ENCODE data around the gene TRMU. TPM values are rescaled to one million over a fixed set of nuclear protein-coding genes. Genes with fewer than 3 reads are reported as not detected.

TRMU gene
- total and polyA plus RNA-seq, 4 experiments from 2014 or later, result 14.5 to 93.0 (median 48.6) TPM

DNA sequence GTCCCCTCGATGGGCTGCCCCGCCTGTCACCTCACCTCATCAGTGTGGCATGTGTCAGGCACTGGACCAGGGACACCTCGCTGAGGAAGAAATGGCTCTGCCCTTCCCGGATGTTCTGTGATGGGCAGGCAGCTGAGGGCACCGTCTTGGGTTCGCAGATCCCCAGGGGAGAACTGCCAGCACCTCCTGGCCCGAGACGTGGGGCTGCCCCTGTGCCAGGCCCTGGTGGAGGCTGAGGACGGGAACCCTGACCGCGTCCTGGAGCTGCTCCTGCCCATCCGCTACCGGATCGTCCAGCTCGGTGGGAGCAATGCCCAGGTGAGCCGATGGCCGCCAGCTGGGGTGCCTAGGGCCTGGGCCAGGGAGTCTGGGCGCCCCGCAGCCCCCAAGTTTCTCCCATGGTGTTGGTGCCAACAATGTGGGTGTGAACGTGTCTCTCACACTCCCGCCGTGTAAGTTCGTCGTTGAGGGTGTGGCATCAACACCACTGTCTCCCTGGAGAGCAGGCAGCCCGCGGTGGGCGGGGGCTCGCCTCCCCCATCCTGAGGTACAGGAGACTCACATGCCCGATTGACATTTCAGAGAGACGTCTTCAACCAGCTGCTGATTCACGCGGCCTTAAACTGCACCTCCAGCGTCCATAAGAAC, 46.1 kb upstream of the TRMU start:
- peaks cover 7 to 8% of the 10 kb centered on the region in 2 donors for H3K36me3 Mint-ChIP-seq
- peaks cover 6 to 17% (median 11%) of the 10 kb centered on the region in 4 donors for H3K4me1 Mint-ChIP-seq
- no peak overlapping the region for H3K27ac ChIP-seq (ENCODE audit: low read depth, low read length)
- ChIA-PET POLR2A (ENCODE audit: partially characterized antibody) (interaction anchor here (1.6 kb wide), 1 partner anchor 39 kb away, joined by 4 read pairs; the partner anchor contains the start of gene CDPF1), CTCF (ENCODE audit: partially characterized antibody) (no interaction called here)
- no peaks in the 10 kb centered on the region for H3K9me3 ChIP-seq (ENCODE audit: control insufficient read depth in 1 of 2, low read length in 2 of 2)
- H3K4me1 ChIP-seq (ENCODE audit: insufficient read depth, low read length), result peaks cover 16% of the 10 kb centered on the region
- H3K27me3 Mint-ChIP-seq, result no peaks in the 10 kb centered on the region
- H3K27me3 ChIP-seq (ENCODE audit: insufficient read depth, low read length), result no peaks in the 10 kb centered on the region
- intact Hi-C loops (cut with micrococcal nuclease), result no loop called here
- H3K4me3 Mint-ChIP-seq, result peak overlapping the region in 1 of 8 donors; percentile 17
- DNase-seq, result no peak
- H3K9me3 Mint-ChIP-seq, result peaks cover 0 to 2% (median 0%) of the 10 kb centered on the region in 8 donors
- H3K36me3 ChIP-seq (ENCODE audit: insufficient read depth, low read length), result no peaks in the 10 kb centered on the region
- H3K27ac Mint-ChIP-seq, result no peak overlapping the region
- H3K4me3 ChIP-seq (ENCODE audit: low read length in 2 of 2), result no peak overlapping the region

DNA sequence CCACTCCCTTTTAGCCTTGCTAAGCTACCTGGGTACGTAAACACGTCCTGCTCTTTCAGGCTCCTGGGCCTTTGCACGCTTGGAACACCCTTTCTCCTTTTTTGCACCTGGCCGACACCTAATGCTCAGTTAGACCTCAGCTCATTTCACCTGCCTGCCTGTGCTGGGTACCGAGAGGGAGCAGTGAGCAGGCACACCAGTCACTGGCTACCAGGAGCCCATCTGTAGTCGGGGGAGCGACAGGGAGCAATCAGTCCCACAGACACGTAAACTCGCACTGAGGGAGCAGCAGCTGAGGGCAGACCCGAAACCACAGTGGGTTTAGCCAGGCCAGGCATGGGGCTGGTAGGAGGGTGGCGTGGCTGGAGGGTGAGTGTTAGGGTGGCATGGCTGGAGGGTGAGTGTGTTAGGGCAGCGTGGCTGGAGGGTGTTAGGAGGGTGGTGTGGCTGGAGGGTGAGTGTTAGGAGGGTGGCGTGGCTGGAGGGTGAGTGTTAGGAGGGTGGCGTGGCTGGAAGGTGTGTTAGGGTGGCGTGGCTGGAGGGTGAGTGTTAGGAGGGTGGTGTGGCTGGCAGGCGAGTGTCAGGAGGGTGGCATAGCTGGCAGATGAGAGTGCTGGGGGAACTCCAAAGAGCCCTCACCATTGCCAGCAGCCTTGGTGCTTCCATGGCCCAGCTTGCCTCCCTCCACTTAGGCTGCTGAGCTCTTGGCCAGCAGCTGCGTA, 45.2 kb upstream of the TRMU start:
- Histone ChIP-seq H3K9me3 (ENCODE audit: control insufficient read depth in 1 of 2, low read length in 2 of 2) (no peaks in the 10 kb centered on the region), H3K4me1 (ENCODE audit: insufficient read depth, low read length) (peaks cover 16% of the 10 kb centered on the region), H3K27me3 (ENCODE audit: insufficient read depth, low read length) (no peaks in the 10 kb centered on the region), H3K4me3 (ENCODE audit: low read length in 2 of 2) (no peak overlapping the region), H3K36me3 (ENCODE audit: insufficient read depth, low read length) (no peaks in the 10 kb centered on the region), H3K27ac (ENCODE audit: low read depth, low read length) (no peak overlapping the region)
- POLR2A ChIA-PET (ENCODE audit: partially characterized antibody), result interaction anchor here (1.6 kb wide), 1 partner anchor 40 kb away, joined by 4 read pairs; the partner anchor contains the start of gene CDPF1
- intact Hi-C loops (cut with micrococcal nuclease), result no loop called here
- peaks cover 7 to 23% (median 14%) of the 10 kb centered on the region in 4 donors for H3K4me1 Mint-ChIP-seq
- peak overlapping the region in 1 of 8 donors; percentile 39 for H3K4me3 Mint-ChIP-seq
- H3K27me3 Mint-ChIP-seq, result no peaks in the 10 kb centered on the region
- DNase-seq, result no peak
- peaks cover 6 to 10% of the 10 kb centered on the region in 2 donors for H3K36me3 Mint-ChIP-seq
- H3K27ac Mint-ChIP-seq, result peak overlapping the region in 3 of 7 donors; percentile 35 to 64 (median 48)
- peaks cover 0 to 2% (median 0%) of the 10 kb centered on the region in 8 donors for H3K9me3 Mint-ChIP-seq
- CTCF ChIA-PET (ENCODE audit: partially characterized antibody), result interaction anchor here (0.6 kb wide), 1 partner anchor 137 kb away, joined by 3 read pairs; no protein-coding TSS in a partner anchor

DNA sequence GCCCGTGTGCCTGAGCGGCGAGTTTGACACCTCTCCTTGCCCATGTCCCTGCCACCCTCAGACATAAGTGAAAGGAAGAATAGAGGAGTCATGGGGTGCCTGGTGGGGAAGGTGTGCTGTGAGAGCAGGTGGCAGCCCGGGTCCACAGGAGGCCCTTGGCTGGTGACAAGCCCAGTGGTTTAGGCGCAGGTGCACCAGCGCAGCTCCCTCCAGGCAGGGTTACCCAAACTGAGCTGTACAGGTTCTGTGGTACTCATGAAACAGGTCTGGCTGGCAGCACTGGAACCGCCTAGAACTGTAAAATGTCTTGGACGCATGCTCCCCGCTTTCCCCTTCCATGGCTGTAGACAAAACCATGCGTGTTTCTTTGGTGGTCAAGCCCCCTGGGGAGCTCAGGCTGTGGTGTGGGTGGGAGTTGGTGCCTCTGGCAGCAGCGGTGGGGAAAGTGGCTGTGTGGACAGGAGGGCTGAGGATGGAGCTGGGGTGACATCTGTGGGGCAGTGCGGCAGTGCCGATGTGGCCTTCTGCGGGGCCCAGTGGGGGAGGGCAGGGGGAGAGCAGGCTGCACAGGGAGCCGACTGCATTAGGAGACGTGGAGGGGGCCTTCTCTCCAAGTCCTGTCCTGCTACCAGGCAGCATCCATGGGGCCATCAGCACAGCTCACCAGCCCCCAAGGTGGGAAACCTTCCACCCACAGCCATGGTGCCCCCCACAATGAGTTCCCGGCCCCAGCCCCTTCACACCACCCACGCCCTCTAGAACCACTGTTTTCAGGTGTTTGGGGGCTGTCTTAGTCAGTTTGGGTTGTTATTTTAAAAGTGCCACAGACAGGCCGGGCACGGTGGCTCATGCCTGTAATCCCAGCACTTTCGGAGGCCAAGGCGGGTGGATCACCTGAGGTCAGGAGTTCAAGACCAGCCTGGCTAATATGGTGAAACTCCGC, 44.4 kb upstream of the TRMU start:
- peaks cover 12 to 31% (median 19%) of the 10 kb centered on the region in 4 donors for H3K4me1 Mint-ChIP-seq
- CTCF ChIA-PET (ENCODE audit: partially characterized antibody), result interaction anchor here (0.6 kb wide), 1 partner anchor 138 kb away, joined by 3 read pairs; no protein-coding TSS in a partner anchor

DNA sequence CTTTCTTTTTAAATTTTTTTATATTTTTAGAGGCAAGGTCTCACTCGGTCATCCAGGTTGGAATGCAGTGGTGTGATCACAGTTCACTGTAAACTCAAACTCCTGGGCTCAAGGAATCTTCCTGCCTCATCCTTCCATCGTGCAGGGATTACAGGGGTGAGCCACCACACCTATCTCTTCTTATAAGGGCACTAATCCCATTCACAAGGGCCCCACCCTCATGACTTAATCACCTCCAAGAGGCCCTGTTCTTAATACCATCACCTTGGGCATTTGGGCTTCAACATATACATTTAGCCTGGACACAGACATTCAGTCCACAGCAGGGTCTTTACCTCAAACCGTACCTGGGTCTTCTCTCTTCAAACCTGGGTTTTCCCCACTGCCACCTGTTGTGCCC, 43.3 kb upstream of the TRMU start:
- H3K9me3 Mint-ChIP-seq, result peaks cover 0 to 2% (median 0%) of the 10 kb centered on the region in 8 donors
- no peak overlapping the region for H3K4me3 ChIP-seq (ENCODE audit: low read length in 2 of 2)
- intact Hi-C loops (cut with micrococcal nuclease), result no loop called here
- no peaks in the 10 kb centered on the region for H3K36me3 ChIP-seq (ENCODE audit: insufficient read depth, low read length)
- ChIA-PET POLR2A (ENCODE audit: partially characterized antibody) (no interaction called here), CTCF (ENCODE audit: partially characterized antibody) (no interaction called here)
- H3K27ac ChIP-seq (ENCODE audit: low read depth, low read length), result no peak overlapping the region
- peaks cover 6 to 12% of the 10 kb centered on the region in 2 donors for H3K36me3 Mint-ChIP-seq
- DNase-seq, result no peak
- peaks cover 29% of the 10 kb centered on the region for H3K4me1 ChIP-seq (ENCODE audit: insufficient read depth, low read length)
- H3K4me1 Mint-ChIP-seq, result peaks cover 16 to 37% (median 25%) of the 10 kb centered on the region in 4 donors
- H3K9me3 ChIP-seq (ENCODE audit: control insufficient read depth in 1 of 2, low read length in 2 of 2), result no peaks in the 10 kb centered on the region
- no peaks in the 10 kb centered on the region for H3K27me3 ChIP-seq (ENCODE audit: insufficient read depth, low read length)
- no peaks in the 10 kb centered on the region for H3K27me3 Mint-ChIP-seq
- H3K4me3 Mint-ChIP-seq, result no peak overlapping the region
- peak overlapping the region in 2 of 7 donors; percentile 41 to 91 for H3K27ac Mint-ChIP-seq

More for the DNA sequence above, 44.4 kb upstream of the TRMU start:
- peaks cover 0 to 2% (median 0%) of the 10 kb centered on the region in 8 donors for H3K9me3 Mint-ChIP-seq
- no peak for DNase-seq
- Histone ChIP-seq H3K27me3 (ENCODE audit: insufficient read depth, low read length) (no peaks in the 10 kb centered on the region), H3K27ac (ENCODE audit: low read depth, low read length) (no peak overlapping the region), H3K4me1 (ENCODE audit: insufficient read depth, low read length) (peaks cover 24% of the 10 kb centered on the region), H3K36me3 (ENCODE audit: insufficient read depth, low read length) (no peaks in the 10 kb centered on the region), H3K9me3 (ENCODE audit: control insufficient read depth in 1 of 2, low read length in 2 of 2) (no peaks in the 10 kb centered on the region), H3K4me3 (ENCODE audit: low read length in 2 of 2) (no peak overlapping the region)
- H3K36me3 Mint-ChIP-seq, result peaks cover 6 to 8% of the 10 kb centered on the region in 2 donors
- H3K4me3 Mint-ChIP-seq, result no peak overlapping the region
- intact Hi-C loops (cut with micrococcal nuclease), result no loop called here
- peak overlapping the region in 1 of 7 donors; percentile 48 for H3K27ac Mint-ChIP-seq
- POLR2A ChIA-PET (ENCODE audit: partially characterized antibody), result no interaction called here
- no peaks in the 10 kb centered on the region for H3K27me3 Mint-ChIP-seq

DNA sequence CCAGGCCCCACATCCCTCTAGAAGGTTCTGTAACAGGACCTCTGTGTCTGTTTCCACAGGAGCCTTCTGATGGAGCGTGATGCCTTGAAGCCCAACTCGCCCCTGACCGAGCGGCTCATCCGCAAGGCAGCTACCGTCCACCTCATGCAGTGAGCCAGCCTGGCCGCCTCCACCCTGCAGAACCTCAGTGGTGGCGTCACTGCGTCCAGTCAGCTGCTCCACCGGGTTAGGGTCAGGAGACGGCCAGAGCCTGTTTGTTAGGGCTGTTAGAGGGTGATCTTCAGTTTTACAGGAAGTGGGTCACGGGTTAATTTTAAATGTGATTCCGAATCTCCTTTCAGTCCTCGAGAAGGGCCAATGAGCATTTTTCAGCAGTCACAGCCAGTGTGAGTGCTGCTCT, 42.8 kb upstream of the TRMU start:
- Histone ChIP-seq H3K4me3 (ENCODE audit: low read length in 2 of 2) (no peak overlapping the region), H3K36me3 (ENCODE audit: insufficient read depth, low read length) (no peaks in the 10 kb centered on the region), H3K4me1 (ENCODE audit: insufficient read depth, low read length) (peaks cover 31% of the 10 kb centered on the region), H3K9me3 (ENCODE audit: control insufficient read depth in 1 of 2, low read length in 2 of 2) (no peaks in the 10 kb centered on the region), H3K27me3 (ENCODE audit: insufficient read depth, low read length) (no peaks in the 10 kb centered on the region), H3K27ac (ENCODE audit: low read depth, low read length) (no peak overlapping the region)
- Mint-ChIP-seq H3K9me3 (peaks cover 0 to 2% (median 0%) of the 10 kb centered on the region in 8 donors), H3K4me3 (no peak overlapping the region), H3K27me3 (no peaks in the 10 kb centered on the region), H3K4me1 (peaks cover 15 to 37% (median 25%) of the 10 kb centered on the region in 4 donors), H3K27ac (peak overlapping the region in 1 of 7 donors; percentile 91), H3K36me3 (peaks cover 6 to 10% of the 10 kb centered on the region in 2 donors)
- ChIA-PET CTCF (ENCODE audit: partially characterized antibody) (no interaction called here), POLR2A (ENCODE audit: partially characterized antibody) (no interaction called here)
- no peak for DNase-seq
- intact Hi-C loops (cut with micrococcal nuclease), result no loop called here

DNA sequence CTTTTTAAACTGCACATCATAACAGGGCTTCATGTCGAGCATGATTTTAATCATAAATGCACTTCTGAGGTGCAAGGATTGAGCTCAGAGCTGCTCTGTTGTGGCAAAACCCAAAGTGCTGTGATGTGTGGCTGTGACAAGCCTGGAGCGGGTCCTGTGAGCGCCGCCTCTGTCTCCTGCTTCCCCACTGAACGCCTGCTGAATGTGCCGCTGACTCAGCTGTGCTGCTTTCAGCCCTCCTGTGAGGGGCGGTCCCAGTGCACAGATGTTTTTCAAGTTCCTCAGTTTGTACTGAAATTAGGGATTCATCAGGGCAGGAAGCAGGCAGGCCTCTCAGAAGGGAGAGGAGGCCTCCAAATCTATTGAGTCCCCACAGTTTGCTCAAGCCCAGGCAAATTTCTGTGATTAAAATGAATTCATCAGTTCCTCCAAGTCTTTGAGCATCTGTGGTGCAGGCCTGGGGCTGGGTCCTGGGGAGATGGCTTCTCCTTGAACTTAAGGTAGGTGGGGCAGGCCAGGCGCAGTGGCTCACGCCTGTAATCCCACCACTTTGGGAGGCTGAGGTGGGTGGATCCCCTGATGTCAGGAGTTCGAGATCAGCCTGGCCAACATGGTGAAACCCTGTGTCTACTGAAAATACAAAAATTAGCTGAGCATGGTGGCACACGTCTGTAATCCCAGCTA, 41.8 kb upstream of the TRMU start:
- DNase-seq, result no peak
- Mint-ChIP-seq H3K4me1 (peaks cover 14 to 27% (median 19%) of the 10 kb centered on the region in 4 donors), H3K4me3 (no peak overlapping the region), H3K36me3 (peaks cover 6 to 10% of the 10 kb centered on the region in 2 donors), H3K27ac (peak overlapping the region in 4 of 7 donors; percentile 13 to 68 (median 42)), H3K9me3 (peaks cover 0 to 2% (median 0%) of the 10 kb centered on the region in 8 donors), H3K27me3 (no peaks in the 10 kb centered on the region)
- Histone ChIP-seq H3K27me3 (ENCODE audit: insufficient read depth, low read length) (no peaks in the 10 kb centered on the region), H3K36me3 (ENCODE audit: insufficient read depth, low read length) (no peaks in the 10 kb centered on the region), H3K27ac (ENCODE audit: low read depth, low read length) (no peak overlapping the region), H3K4me1 (ENCODE audit: insufficient read depth, low read length) (peaks cover 21% of the 10 kb centered on the region), H3K9me3 (ENCODE audit: control insufficient read depth in 1 of 2, low read length in 2 of 2) (no peaks in the 10 kb centered on the region), H3K4me3 (ENCODE audit: low read length in 2 of 2) (no peak overlapping the region)
- POLR2A ChIA-PET (ENCODE audit: partially characterized antibody), result no interaction called here
- CTCF ChIA-PET (ENCODE audit: partially characterized antibody), result interaction anchor here (0.7 kb wide), 1 partner anchor 159 kb away, joined by 3 read pairs; no protein-coding TSS in a partner anchor
- intact Hi-C loops (cut with micrococcal nuclease), result no loop called here

Measured in CD4-positive, alpha-beta memory T cell (primary cell).